SH-SY5Y (cell line): ENCODE data around the gene ARHGEF11.

Source experiments
- GATA2 ChIP-seq: IDR thresholded peaks from 2 replicates; pipeline ENCODE4 v1.6.1; 2011; ENCODE audit warnings: mild to moderate bottlenecking, low read depth, low read length
- GATA3 ChIP-seq: IDR thresholded peaks from 2 replicates; pipeline ENCODE4 v1.6.1; 2011; ENCODE audit warnings: low read depth, mild to moderate bottlenecking, low read length, moderate library complexity

DNA sequence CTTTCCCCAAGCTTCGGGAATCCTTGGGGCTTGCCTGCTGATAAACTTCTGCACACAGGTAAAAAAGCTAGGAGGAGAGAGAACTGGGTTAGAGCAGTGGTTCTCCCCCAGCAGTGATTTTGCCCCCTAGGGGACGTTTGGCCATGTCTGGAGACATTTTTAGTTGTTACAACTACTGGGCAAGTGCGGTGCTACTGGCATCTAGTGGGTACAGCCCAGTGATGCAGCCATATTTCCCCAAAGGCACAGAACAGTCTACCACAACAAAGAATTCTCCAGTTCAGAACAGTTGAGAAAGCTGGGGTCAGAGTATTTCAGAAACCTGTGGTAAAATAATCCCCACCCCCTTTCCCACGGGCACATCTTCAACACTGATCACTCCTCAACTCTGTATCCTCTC, 83.8 kb downstream of the ARHGEF11 start:
- TF ChIP-seq GATA2 (no peak), GATA3 (no peak)
